Vagina (tissue), 2 donors: ENCODE results near the gene RAPGEF6.

Experiments used
- POLR2A ChIP-seq, 2 donors: fragments of 450-650 bp; IDR thresholded peaks; one replicate each; pipeline ENCODE4 v1.6.1; 2017; ENCODE audit warnings: antibody characterized with exemption in 2 of 2, mild to moderate bottlenecking in 2 of 2, moderate library complexity in 2 of 2
- TF ChIP-seq, protein P1 (sequence below), 3 experiments: fragments of 450-650 bp in 2 of 3; fragments of 200-600 bp in 1 of 3; sonication (generic) in 1 of 3; IDR thresholded peaks; one replicate each; pipeline ENCODE4 v1.5.1; 2017 to 2019; ENCODE audit warnings: antibody characterized with exemption in 3 of 3, mild to moderate bottlenecking in 2 of 3, moderate library complexity in 2 of 3

DNA sequence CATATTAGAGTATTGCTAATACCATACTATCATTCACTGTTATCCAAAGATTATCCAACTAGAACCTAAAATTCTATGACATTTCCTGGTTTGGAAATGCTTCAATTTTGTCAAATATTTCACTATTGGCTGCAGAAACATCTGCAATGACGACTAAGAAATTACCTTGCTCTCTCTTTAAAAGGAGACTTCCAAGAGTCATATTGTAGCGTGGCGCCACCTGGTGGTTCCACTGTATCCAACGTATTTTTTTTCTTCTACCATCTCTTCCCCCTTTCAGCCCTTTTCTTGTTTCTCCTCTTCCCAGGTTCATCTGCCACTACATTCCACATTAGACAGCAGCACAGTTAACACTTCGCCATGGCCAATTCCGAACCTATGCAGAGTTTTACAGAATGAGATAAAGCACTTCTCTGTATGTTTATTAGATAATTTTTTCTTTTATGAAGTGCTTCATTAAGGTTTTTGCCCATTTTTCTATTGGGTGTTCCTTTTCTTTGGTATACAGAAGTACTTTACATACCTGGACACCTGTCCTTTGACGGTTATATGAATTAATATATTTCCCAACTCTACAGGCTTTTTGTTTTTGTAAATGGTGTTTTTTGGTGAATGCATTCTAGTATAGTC is 217.7 kb downstream of the RAPGEF6 start:
- TF ChIP-seq, protein P1, sequence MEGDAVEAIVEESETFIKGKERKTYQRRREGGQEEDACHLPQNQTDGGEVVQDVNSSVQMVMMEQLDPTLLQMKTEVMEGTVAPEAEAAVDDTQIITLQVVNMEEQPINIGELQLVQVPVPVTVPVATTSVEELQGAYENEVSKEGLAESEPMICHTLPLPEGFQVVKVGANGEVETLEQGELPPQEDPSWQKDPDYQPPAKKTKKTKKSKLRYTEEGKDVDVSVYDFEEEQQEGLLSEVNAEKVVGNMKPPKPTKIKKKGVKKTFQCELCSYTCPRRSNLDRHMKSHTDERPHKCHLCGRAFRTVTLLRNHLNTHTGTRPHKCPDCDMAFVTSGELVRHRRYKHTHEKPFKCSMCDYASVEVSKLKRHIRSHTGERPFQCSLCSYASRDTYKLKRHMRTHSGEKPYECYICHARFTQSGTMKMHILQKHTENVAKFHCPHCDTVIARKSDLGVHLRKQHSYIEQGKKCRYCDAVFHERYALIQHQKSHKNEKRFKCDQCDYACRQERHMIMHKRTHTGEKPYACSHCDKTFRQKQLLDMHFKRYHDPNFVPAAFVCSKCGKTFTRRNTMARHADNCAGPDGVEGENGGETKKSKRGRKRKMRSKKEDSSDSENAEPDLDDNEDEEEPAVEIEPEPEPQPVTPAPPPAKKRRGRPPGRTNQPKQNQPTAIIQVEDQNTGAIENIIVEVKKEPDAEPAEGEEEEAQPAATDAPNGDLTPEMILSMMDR (IDR thresholded peaks at IDR 0.05), result peak; percentile 58 to 86 (median 62)
- no peak for TF ChIP-seq POLR2A (IDR thresholded peaks at IDR 0.05)
